ENCODE results near the gene VASH2.
A peak's percentile ranks its signal among the peaks of the same experiment; 100 is the strongest.
"Not testable (repeated sequence)": the region's sequence is repeated elsewhere in the genome, so short reads cannot be mapped to it uniquely, and the experiment has no call there.

The VASH2 gene

GRCh38 chr1:212950243-212951125 lies at the start of gene VASH2:
Gene VASH2, plus strand, starts transcription at chr1:212950541. Its CDS starts 1,002 bp downstream, at chr1:212951543.
- no peak within 1 kb of the TSS for H3K27ac Mint-ChIP-seq
- H3K9me3 Mint-ChIP-seq = no peaks in the 10 kb centered on the region
- no peaks in the 10 kb centered on the region for H3K36me3 Mint-ChIP-seq
- DNase-seq (ENCODE audit: low spot score in 2 of 2) = peak; percentile 49 to 60
- H3K27me3 Mint-ChIP-seq = peaks cover 4% of the 10 kb centered on the region
- peaks cover 16% of the 10 kb centered on the region for H3K4me1 Mint-ChIP-seq
- peak; percentile 97 for ATAC-seq (ENCODE audit: low read depth)
- peak within 1 kb of the TSS; percentile 84 for H3K4me3 Mint-ChIP-seq

- H3K4me3 Mint-ChIP-seq = no peak overlapping the region
- H3K4me1 Mint-ChIP-seq = no peaks in the 10 kb centered on the region
- peaks cover 12% of the 10 kb centered on the region for H3K9me3 Mint-ChIP-seq
- DNase-seq (ENCODE audit: low spot score in 2 of 2) = no peak
- no peak overlapping the region for H3K27ac Mint-ChIP-seq
- ATAC-seq (ENCODE audit: low read depth) = no peak
- no peaks in the 10 kb centered on the region for H3K27me3 Mint-ChIP-seq
- peaks cover 24% of the 10 kb centered on the region for H3K36me3 Mint-ChIP-seq
These were observed 49.1 kb upstream of the VASH2 start for GRCh38 chr1:212901290-212901689.

- Mint-ChIP-seq H3K36me3 (peaks cover 23% of the 10 kb centered on the region), H3K27me3 (no peaks in the 10 kb centered on the region), H3K27ac (no peak overlapping the region), H3K4me3 (no peak overlapping the region), H3K9me3 (peaks cover 12% of the 10 kb centered on the region), H3K4me1 (no peaks in the 10 kb centered on the region)
- no peak for ATAC-seq (ENCODE audit: low read depth)
- no peak for DNase-seq (ENCODE audit: low spot score in 2 of 2)
These were observed 48.3 kb upstream of the VASH2 start for GRCh38 chr1:212902054-212902453.

- Mint-ChIP-seq H3K4me1 (no peaks in the 10 kb centered on the region), H3K4me3 (no peak overlapping the region), H3K36me3 (peaks cover 20% of the 10 kb centered on the region), H3K9me3 (peaks cover 12% of the 10 kb centered on the region), H3K27me3 (no peaks in the 10 kb centered on the region), H3K27ac (no peak overlapping the region)
- DNase-seq (ENCODE audit: low spot score in 2 of 2) (no peak), ATAC-seq (ENCODE audit: low read depth) (no peak)
These were observed 46.7 kb upstream of the VASH2 start for GRCh38 chr1:212903664-212904063.

GRCh38 chr1:212908071-212908470 lies 42.3 kb upstream of the VASH2 start:
- ATAC-seq (ENCODE audit: low read depth) = not testable (repeated sequence)

GRCh38 chr1:212908971-212909370 lies 41.4 kb upstream of the VASH2 start:
- Mint-ChIP-seq H3K9me3 (no peaks in the 10 kb centered on the region), H3K4me3 (no peak overlapping the region), H3K36me3 (no peaks in the 10 kb centered on the region), H3K27ac (no peak overlapping the region), H3K27me3 (no peaks in the 10 kb centered on the region), H3K4me1 (no peaks in the 10 kb centered on the region)
- no peak for ATAC-seq (ENCODE audit: low read depth)
- no peak for DNase-seq (ENCODE audit: low spot score in 2 of 2)

More at GRCh38 chr1:212908071-212908470, 42.3 kb upstream of the VASH2 start:
- H3K36me3 Mint-ChIP-seq; H3K4me3 Mint-ChIP-seq; H3K27ac Mint-ChIP-seq; H3K27me3 Mint-ChIP-seq; H3K9me3 Mint-ChIP-seq; H3K4me1 Mint-ChIP-seq; DNase-seq (ENCODE audit: low spot score in 2 of 2): not testable (repeated sequence)

- Mint-ChIP-seq H3K27me3 (no peaks in the 10 kb centered on the region), H3K36me3 (no peaks in the 10 kb centered on the region), H3K4me3 (no peak overlapping the region), H3K27ac (no peak overlapping the region), H3K4me1 (no peaks in the 10 kb centered on the region), H3K9me3 (no peaks in the 10 kb centered on the region)
- no peak for ATAC-seq (ENCODE audit: low read depth)
- DNase-seq (ENCODE audit: low spot score in 2 of 2) = no peak
These were observed 40.7 kb upstream of the VASH2 start for GRCh38 chr1:212909652-212910063.

GRCh38 chr1:212910213-212910612 lies 40.1 kb upstream of the VASH2 start:
- DNase-seq (ENCODE audit: low spot score in 2 of 2); H3K27ac Mint-ChIP-seq: not testable (repeated sequence)

GRCh38 chr1:212913638-212914037 lies 36.7 kb upstream of the VASH2 start:
- H3K36me3 Mint-ChIP-seq; DNase-seq (ENCODE audit: low spot score in 2 of 2); ATAC-seq (ENCODE audit: low read depth); H3K27ac Mint-ChIP-seq; H3K4me3 Mint-ChIP-seq; H3K9me3 Mint-ChIP-seq; H3K4me1 Mint-ChIP-seq; H3K27me3 Mint-ChIP-seq: not testable (repeated sequence)

More at GRCh38 chr1:212910213-212910612, 40.1 kb upstream of the VASH2 start:
- not testable (repeated sequence) for H3K9me3 Mint-ChIP-seq; H3K4me1 Mint-ChIP-seq; H3K27me3 Mint-ChIP-seq; H3K4me3 Mint-ChIP-seq; ATAC-seq (ENCODE audit: low read depth); H3K36me3 Mint-ChIP-seq

- not testable (repeated sequence) for H3K27ac Mint-ChIP-seq, H3K4me1 Mint-ChIP-seq
These were observed 36.2 kb upstream of the VASH2 start for GRCh38 chr1:212914110-212914509.

GRCh38 chr1:212914789-212915188 lies 35.6 kb upstream of the VASH2 start:
- H3K9me3 Mint-ChIP-seq = no peaks in the 10 kb centered on the region

More at GRCh38 chr1:212914110-212914509, 36.2 kb upstream of the VASH2 start:
- not testable (repeated sequence) for H3K9me3 Mint-ChIP-seq; H3K27me3 Mint-ChIP-seq; DNase-seq (ENCODE audit: low spot score in 2 of 2); H3K36me3 Mint-ChIP-seq; ATAC-seq (ENCODE audit: low read depth); H3K4me3 Mint-ChIP-seq

GRCh38 chr1:212915245-212916091 lies 34.9 kb upstream of the VASH2 start:
- Mint-ChIP-seq H3K27ac (no peak overlapping the region), H3K9me3 (no peaks in the 10 kb centered on the region), H3K36me3 (no peaks in the 10 kb centered on the region), H3K27me3 (peaks cover 8% of the 10 kb centered on the region), H3K4me1 (peaks cover 2% of the 10 kb centered on the region), H3K4me3 (no peak overlapping the region)
- ATAC-seq (ENCODE audit: low read depth) = no peak
- no peak for DNase-seq (ENCODE audit: low spot score in 2 of 2)

More at GRCh38 chr1:212914789-212915188, 35.6 kb upstream of the VASH2 start:
- DNase-seq (ENCODE audit: low spot score in 2 of 2) = no peak
- no peak for ATAC-seq (ENCODE audit: low read depth)
- Mint-ChIP-seq H3K4me3 (no peak overlapping the region), H3K36me3 (no peaks in the 10 kb centered on the region), H3K27ac (no peak overlapping the region), H3K4me1 (peaks cover 2% of the 10 kb centered on the region), H3K27me3 (peaks cover 8% of the 10 kb centered on the region)

- H3K4me3 Mint-ChIP-seq = no peak overlapping the region
- H3K9me3 Mint-ChIP-seq = no peaks in the 10 kb centered on the region
- peaks cover 2% of the 10 kb centered on the region for H3K4me1 Mint-ChIP-seq
- H3K27me3 Mint-ChIP-seq = peaks cover 10% of the 10 kb centered on the region
- no peaks in the 10 kb centered on the region for H3K36me3 Mint-ChIP-seq
- no peak overlapping the region for H3K27ac Mint-ChIP-seq
- ATAC-seq (ENCODE audit: low read depth) (peak; percentile 34), DNase-seq (ENCODE audit: low spot score in 2 of 2) (no peak)
These were observed 33.7 kb upstream of the VASH2 start for GRCh38 chr1:212916481-212917133.

GRCh38 chr1:212917134-212917485 lies 33.2 kb upstream of the VASH2 start:
- Mint-ChIP-seq H3K36me3 (no peaks in the 10 kb centered on the region), H3K4me1 (peaks cover 2% of the 10 kb centered on the region), H3K4me3 (no peak overlapping the region), H3K27ac (no peak overlapping the region), H3K9me3 (no peaks in the 10 kb centered on the region), H3K27me3 (peaks cover 10% of the 10 kb centered on the region)
- ATAC-seq (ENCODE audit: low read depth) (no peak), DNase-seq (ENCODE audit: low spot score in 2 of 2) (no peak)

All from memory B cell (primary cell).